K562 (cell line): ENCODE measurements around the gene BLCAP. TPM values are rescaled to one million over a fixed set of nuclear protein-coding genes. Genes with fewer than 3 reads are reported as not detected.

ENCODE experiments used
- CHCHD3 ChIP-seq: fragments of 250-450 bp; sonication (Bioruptor Pico); IDR thresholded peaks from 2 replicates; pipeline ENCODE4 v2.1.2; 2022; ENCODE audit warnings: mild to moderate bottlenecking
- EHMT2 ChIP-seq: fragments of 450-650 bp; IDR thresholded peaks from 2 replicates; pipeline ENCODE4 v1.6.1; 2018; ENCODE audit warnings: antibody characterized with exemption
- ESRRB ChIP-seq: fragments of 250-450 bp; sonication (Bioruptor Pico); IDR thresholded peaks from 2 replicates; pipeline ENCODE4 v1.5.0; 2020; ENCODE audit warnings: mild to moderate bottlenecking, moderate library complexity, borderline replicate concordance
- FOXJ3 ChIP-seq: sonication (generic); formaldehyde crosslinking; IDR thresholded peaks from 2 replicates; pipeline ENCODE4 v1.4.0; 2020; ENCODE audit warnings: mild to moderate bottlenecking, missing genetic modification reagents
- KDM1A ChIP-seq, 2 experiments: fragments of 450-650 bp; IDR thresholded peaks; 2 replicates each; pipeline ENCODE4 v1.6.1; 2016; ENCODE audit warnings: mild to moderate bottlenecking in 2 of 2
- KDM5B ChIP-seq: fragments of 200-600 bp; sonication (generic); IDR thresholded peaks from 2 replicates; pipeline ENCODE4 v1.6.1; 2012; ENCODE audit warnings: low read depth, mild to moderate bottlenecking, moderate library complexity, low read length, control low read depth, inconsistent platforms; ENCODE audit not compliant: insufficient replicate concordance
- NRF1 ChIP-seq, 2 experiments: fragments of 450-650 bp; IDR thresholded peaks in 1 of 2; conservative IDR thresholded peaks in 1 of 2; 2 replicates each; pipeline ENCODE4 v1.6.1; 2014; ENCODE audit warnings: mild to moderate bottlenecking in 2 of 2
- PHTF2 ChIP-seq: fragments of 250-450 bp; sonication (Bioruptor Pico); IDR thresholded peaks from 2 replicates; pipeline ENCODE4 v1.5.0; 2021; ENCODE audit warnings: mild to moderate bottlenecking
- RFX5 ChIP-seq: IDR thresholded peaks from 2 replicates; pipeline ENCODE4 v1.6.1; 2011; ENCODE audit warnings: low read depth, mild to moderate bottlenecking, improper control_type of control experiment, low read length
- RFX7 ChIP-seq: fragments of 250-450 bp; sonication (Bioruptor Pico); IDR thresholded peaks from 2 replicates; pipeline ENCODE4 v1.5.1; 2021; ENCODE audit warnings: mild to moderate bottlenecking
- SMAD3 ChIP-seq: fragments of 450-650 bp; formaldehyde crosslinking; conservative IDR thresholded peaks from 2 replicates; pipeline ENCODE4 v1.4.0; 2020; ENCODE audit warnings: mild to moderate bottlenecking
- SP1 ChIP-seq: sonication (generic); formaldehyde crosslinking; IDR thresholded peaks from 2 replicates; pipeline ENCODE4 v1.8.1; 2022; ENCODE audit warnings: mild to moderate bottlenecking, missing genetic modification reagents
- TCF7L2 ChIP-seq: fragments of 150-350 bp; IDR thresholded peaks from 2 replicates; pipeline ENCODE4 v1.6.1; 2016; ENCODE audit warnings: low read depth, mild to moderate bottlenecking, low read length, moderate library complexity
- TGIF2 ChIP-seq: sonication (generic); formaldehyde crosslinking; IDR thresholded peaks from 2 replicates; pipeline ENCODE4 v1.8.1; 2022; ENCODE audit warnings: mild to moderate bottlenecking, missing genetic modification reagents, moderate library complexity
- ZNF134 ChIP-seq: fragments of 250-450 bp; sonication (Bioruptor Pico); conservative IDR thresholded peaks from 2 replicates; pipeline ENCODE4 v1.4.0; 2020
- ZNF232 ChIP-seq: sonication (generic); formaldehyde crosslinking; IDR thresholded peaks from 2 replicates; pipeline ENCODE4 v1.8.0; 2022; ENCODE audit warnings: mild to moderate bottlenecking, missing genetic modification reagents
- ZNF282 ChIP-seq: sonication (generic); formaldehyde crosslinking; IDR thresholded peaks from 2 replicates; pipeline ENCODE4 v1.8.1; 2023; ENCODE audit warnings: missing genetic modification reagents
- ZNF347 ChIP-seq: fragments of 450-650 bp; formaldehyde crosslinking; IDR thresholded peaks from 2 replicates; pipeline ENCODE4 v1.4.0; 2020; ENCODE audit warnings: low read depth, mild to moderate bottlenecking, moderate library complexity
- ZNF740 ChIP-seq, 3 experiments: fragments of 200-800 bp in 1 of 3; sonication (Bioruptor generic) in 1 of 3; sonication (generic) in 1 of 3; formaldehyde crosslinking in 1 of 3; IDR thresholded peaks; 2 replicates each; pipeline versions ENCODE4 v1.6.1 to v1.8.0; 2016 to 2022; ENCODE audit warnings: mild to moderate bottlenecking in 2 of 3, missing compliant biosample characterization in 2 of 3, missing genetic modification characterization in 2 of 3, missing genetic modification reagents in 1 of 3
- polyA plus RNA-seq, 8 experiments: library from polyadenylated mRNA; depleted of rRNA in 4 of 8; stranded (reverse) in 5 of 8; unstranded in 3 of 8; fragments of >200 nt; fragmentation: Nextera tagmentation in 2 of 8; fragmentation: Illumina TruSeq in 1 of 8; extraction: Ambion mirVana in 2 of 8; extraction: Trizol in 1 of 8; gene quantifications; 2 replicates each; pipeline versions ENCODE4 v1.2.1 to v1.2.3, GENCODE V29; 2011 to 2014; ENCODE audit warnings: inconsistent platforms in 1 of 8, missing spikeins in 1 of 8
- total RNA-seq, 7 experiments: library from RNA; depleted of rRNA in 6 of 7; stranded (reverse); fragments of >200 nt in 6 of 7; fragmentation: Illumina TruSeq in 2 of 7; extraction: Trizol in 2 of 7; gene quantifications; 2 replicates each; pipeline versions ENCODE4 v1.2.1 to v1.2.3, GENCODE V29; 2011 to 2021; ENCODE audit warnings: low replicate concordance in 1 of 7
- TF ChIP-seq, protein P1 (sequence below): fragments of 200-800 bp; sonication (Bioruptor generic); IDR thresholded peaks from 2 replicates; pipeline ENCODE4 v1.6.1; 2017; ENCODE audit warnings: missing genetic modification characterization, missing compliant biosample characterization
- TF ChIP-seq, protein P2 (sequence below): fragments of 450-650 bp; IDR thresholded peaks from 2 replicates; pipeline ENCODE4 v1.6.1; 2017; ENCODE audit warnings: mild to moderate bottlenecking, moderate library complexity
- TF ChIP-seq, protein P3 (sequence below): fragments of 450-650 bp; formaldehyde crosslinking; IDR thresholded peaks from 2 replicates; pipeline ENCODE4 v1.4.0; 2020; ENCODE audit warnings: mild to moderate bottlenecking, mixed read lengths

The BLCAP gene
- total and polyA plus RNA-seq, 9 of the 15 experiments (the other 6 are each of a cell fraction or from before 2014, with no cell fraction given): 16.9 to 41.5 (median 27.6) TPM

GRCh38 chr20:37527638-37528445, at the start of gene BLCAP (continued):
- TF ChIP-seq PHTF2 (CRISPR knock-in tag) (no peak), ZNF134 (no peak), EHMT2 (no peak), ZNF740 (CRISPR knock-in tag; IDR thresholded peaks at IDR 0.05) (peak; percentile 82; the same call in 1 of the 2 replicates), ZNF740 (tag; IDR thresholded peaks at IDR 0.05) (no peak), TCF7L2 (no peak), ZNF347 (CRISPR knock-in tag) (no peak), ZNF232 (CRISPR knock-in tag) (no peak; the same call in 1 of the 2 replicates), NRF1 (conservative IDR thresholded peaks at IDR 0.05 in 1 of 2, IDR thresholded peaks at IDR 0.05 in 1 of 2) (peak; percentile 44 to 53; a peak in 3 of 4 replicates), KDM5B (peak; percentile 76), CHCHD3 (CRISPR knock-in tag) (no peak), TGIF2 (no peak), RFX7 (CRISPR knock-in tag) (no peak), ESRRB (CRISPR knock-in tag) (no peak), KDM1A (IDR thresholded peaks at IDR 0.05) (no peak), SMAD3 (0 out of 2 replicates have a peak, but pooled peaks have one; percentile 57), RFX5 (no peak), ZNF282 (CRISPR knock-in tag) (no peak), FOXJ3 (no peak), SP1 (CRISPR knock-in tag) (peak; percentile 66)
- TF ChIP-seq, protein P1, sequence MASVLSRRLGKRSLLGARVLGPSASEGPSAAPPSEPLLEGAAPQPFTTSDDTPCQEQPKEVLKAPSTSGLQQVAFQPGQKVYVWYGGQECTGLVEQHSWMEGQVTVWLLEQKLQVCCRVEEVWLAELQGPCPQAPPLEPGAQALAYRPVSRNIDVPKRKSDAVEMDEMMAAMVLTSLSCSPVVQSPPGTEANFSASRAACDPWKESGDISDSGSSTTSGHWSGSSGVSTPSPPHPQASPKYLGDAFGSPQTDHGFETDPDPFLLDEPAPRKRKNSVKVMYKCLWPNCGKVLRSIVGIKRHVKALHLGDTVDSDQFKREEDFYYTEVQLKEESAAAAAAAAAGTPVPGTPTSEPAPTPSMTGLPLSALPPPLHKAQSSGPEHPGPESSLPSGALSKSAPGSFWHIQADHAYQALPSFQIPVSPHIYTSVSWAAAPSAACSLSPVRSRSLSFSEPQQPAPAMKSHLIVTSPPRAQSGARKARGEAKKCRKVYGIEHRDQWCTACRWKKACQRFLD (CRISPR knock-in tag): no peak
- TF ChIP-seq, protein P2, sequence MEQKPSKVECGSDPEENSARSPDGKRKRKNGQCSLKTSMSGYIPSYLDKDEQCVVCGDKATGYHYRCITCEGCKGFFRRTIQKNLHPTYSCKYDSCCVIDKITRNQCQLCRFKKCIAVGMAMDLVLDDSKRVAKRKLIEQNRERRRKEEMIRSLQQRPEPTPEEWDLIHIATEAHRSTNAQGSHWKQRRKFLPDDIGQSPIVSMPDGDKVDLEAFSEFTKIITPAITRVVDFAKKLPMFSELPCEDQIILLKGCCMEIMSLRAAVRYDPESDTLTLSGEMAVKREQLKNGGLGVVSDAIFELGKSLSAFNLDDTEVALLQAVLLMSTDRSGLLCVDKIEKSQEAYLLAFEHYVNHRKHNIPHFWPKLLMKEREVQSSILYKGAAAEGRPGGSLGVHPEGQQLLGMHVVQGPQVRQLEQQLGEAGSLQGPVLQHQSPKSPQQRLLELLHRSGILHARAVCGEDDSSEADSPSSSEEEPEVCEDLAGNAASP: no peak
- TF ChIP-seq, protein P3, sequence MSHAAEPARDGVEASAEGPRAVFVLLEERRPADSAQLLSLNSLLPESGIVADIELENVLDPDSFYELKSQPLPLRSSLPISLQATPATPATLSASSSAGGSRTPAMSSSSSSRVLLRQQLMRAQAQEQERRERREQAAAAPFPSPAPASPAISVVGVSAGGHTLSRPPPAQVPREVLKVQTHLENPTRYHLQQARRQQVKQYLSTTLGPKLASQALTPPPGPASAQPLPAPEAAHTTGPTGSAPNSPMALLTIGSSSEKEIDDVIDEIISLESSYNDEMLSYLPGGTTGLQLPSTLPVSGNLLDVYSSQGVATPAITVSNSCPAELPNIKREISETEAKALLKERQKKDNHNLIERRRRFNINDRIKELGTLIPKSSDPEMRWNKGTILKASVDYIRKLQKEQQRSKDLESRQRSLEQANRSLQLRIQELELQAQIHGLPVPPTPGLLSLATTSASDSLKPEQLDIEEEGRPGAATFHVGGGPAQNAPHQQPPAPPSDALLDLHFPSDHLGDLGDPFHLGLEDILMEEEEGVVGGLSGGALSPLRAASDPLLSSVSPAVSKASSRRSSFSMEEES (CRISPR knock-in tag): no peak
